ENCODE measurements around the gene SUGCT. TPM values are rescaled to one million over a fixed set of nuclear protein-coding genes. Genes with fewer than 3 reads are reported as not detected.

The SUGCT gene
- total RNA-seq, 1 donor from 2014 or later = 7.1 TPM

DNA sequence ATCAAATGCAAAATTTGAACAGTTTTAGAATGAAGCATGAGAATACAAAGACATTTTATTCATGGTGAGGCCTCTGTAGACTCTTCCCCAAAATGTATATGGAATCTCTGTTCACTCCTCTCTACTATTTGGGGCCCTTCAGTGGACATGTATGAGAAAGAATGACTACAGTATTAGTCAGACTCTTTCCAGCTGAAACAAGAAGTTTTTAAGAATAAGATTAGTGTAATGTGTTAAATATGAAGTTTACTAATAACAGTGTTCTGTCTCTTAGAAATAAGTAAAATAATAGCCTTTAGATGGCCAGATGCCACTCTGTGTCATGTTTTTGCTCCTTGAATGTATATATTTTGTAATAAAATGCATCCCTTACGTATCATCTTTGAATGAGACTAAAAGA, 585.6 kb downstream of the SUGCT start:
- DNase-seq (ENCODE audit: extremely low spot score, unreplicated experiment) = no peak
- Mint-ChIP-seq H3K4me3 (no peak overlapping the region), H3K9me3 (peaks cover 3% of the 10 kb centered on the region), H3K36me3 (no peaks in the 10 kb centered on the region), H3K4me1 (ENCODE audit: unreplicated experiment) (peaks cover 45% of the 10 kb centered on the region), H3K27me3 (no peaks in the 10 kb centered on the region), H3K27ac (no peak overlapping the region)
- TF ChIP-seq, protein P1, sequence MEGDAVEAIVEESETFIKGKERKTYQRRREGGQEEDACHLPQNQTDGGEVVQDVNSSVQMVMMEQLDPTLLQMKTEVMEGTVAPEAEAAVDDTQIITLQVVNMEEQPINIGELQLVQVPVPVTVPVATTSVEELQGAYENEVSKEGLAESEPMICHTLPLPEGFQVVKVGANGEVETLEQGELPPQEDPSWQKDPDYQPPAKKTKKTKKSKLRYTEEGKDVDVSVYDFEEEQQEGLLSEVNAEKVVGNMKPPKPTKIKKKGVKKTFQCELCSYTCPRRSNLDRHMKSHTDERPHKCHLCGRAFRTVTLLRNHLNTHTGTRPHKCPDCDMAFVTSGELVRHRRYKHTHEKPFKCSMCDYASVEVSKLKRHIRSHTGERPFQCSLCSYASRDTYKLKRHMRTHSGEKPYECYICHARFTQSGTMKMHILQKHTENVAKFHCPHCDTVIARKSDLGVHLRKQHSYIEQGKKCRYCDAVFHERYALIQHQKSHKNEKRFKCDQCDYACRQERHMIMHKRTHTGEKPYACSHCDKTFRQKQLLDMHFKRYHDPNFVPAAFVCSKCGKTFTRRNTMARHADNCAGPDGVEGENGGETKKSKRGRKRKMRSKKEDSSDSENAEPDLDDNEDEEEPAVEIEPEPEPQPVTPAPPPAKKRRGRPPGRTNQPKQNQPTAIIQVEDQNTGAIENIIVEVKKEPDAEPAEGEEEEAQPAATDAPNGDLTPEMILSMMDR (conservative IDR thresholded peaks at IDR 0.05) = no peak

DNA sequence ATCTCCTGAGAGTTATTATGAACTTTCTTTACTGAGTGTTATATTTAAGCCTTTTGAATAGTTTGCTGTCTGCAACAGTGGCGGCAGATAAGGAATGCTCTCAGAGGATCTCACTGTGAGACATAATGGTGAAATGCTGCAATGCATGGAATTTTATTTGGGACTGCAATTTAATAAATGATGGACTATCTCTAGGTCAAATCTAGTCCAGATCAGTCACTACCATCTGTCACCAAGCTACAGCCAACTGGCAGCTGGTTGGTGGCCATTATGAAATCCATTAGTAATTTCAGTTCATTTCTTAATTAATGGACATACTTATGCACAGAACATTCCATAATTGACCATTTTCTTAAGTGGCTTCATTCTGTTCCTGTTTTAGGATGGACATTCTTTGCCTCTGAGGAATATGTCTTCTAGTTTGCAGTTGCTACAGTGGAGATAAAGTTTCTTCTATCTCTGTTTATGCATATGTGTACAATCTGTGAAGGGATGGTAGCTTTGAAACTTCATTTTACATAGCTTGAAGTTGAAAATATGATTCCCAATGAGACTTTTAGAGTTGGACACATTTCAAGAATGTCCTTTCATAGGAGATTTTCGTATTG, 586.6 kb downstream of the SUGCT start:
- TF ChIP-seq, protein P1 (conservative IDR thresholded peaks at IDR 0.05) = no peak

DNA sequence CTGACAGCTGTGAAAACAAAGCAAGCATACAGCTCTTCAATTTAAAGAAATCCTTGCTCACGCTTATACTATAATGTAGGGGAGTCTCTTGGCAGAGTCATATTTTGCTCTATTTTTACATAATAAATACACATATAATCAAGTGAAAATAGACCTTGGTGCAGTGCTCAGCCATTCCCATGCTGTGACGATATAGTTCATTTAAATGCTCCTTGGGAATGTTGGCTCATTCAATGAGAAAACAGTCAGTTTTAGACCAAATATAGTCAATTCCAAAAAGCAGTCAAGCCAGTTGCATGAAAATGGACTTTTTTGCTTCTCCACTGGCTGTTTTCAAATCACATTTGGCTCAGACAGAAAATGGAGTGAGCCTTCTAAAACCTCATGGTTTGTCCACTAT, 587.4 kb downstream of the SUGCT start:
- Mint-ChIP-seq H3K4me1 (ENCODE audit: unreplicated experiment) (peaks cover 32% of the 10 kb centered on the region), H3K9me3 (peaks cover 3% of the 10 kb centered on the region), H3K27ac (no peak overlapping the region), H3K36me3 (no peaks in the 10 kb centered on the region), H3K27me3 (no peaks in the 10 kb centered on the region), H3K4me3 (no peak overlapping the region)
- TF ChIP-seq, protein P1 (conservative IDR thresholded peaks at IDR 0.05) = no peak
- DNase-seq (ENCODE audit: extremely low spot score, unreplicated experiment) = no peak

More for the DNA sequence above, 586.6 kb downstream of the SUGCT start:
- H3K4me1 Mint-ChIP-seq (ENCODE audit: unreplicated experiment) = peaks cover 38% of the 10 kb centered on the region
- peaks cover 3% of the 10 kb centered on the region for H3K9me3 Mint-ChIP-seq
- H3K36me3 Mint-ChIP-seq = no peaks in the 10 kb centered on the region
- no peak overlapping the region for H3K27ac Mint-ChIP-seq
- DNase-seq (ENCODE audit: extremely low spot score, unreplicated experiment) = no peak
- no peak overlapping the region for H3K4me3 Mint-ChIP-seq
- H3K27me3 Mint-ChIP-seq = no peaks in the 10 kb centered on the region

DNA sequence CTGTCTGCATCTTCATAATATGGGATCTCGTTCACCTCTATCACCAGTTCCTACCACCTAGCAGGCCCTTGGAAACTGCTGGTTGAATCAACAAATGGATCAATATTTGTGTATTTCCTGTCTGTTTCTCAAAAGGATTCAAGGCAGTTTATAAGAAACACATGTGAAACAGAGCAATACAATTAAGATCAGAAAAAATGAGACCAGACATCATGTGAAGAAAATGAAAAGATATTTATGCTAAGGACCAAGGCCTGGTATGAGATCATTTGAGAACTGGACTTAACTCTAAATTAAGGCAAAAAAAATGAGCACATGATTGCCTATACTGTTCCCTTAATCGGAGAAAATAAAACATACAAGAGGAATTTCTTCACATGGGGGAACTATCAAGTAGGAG, 589.0 kb downstream of the SUGCT start:
- DNase-seq (ENCODE audit: extremely low spot score, unreplicated experiment) = no peak
- Mint-ChIP-seq H3K9me3 (no peaks in the 10 kb centered on the region), H3K4me3 (no peak overlapping the region), H3K27me3 (no peaks in the 10 kb centered on the region), H3K36me3 (no peaks in the 10 kb centered on the region), H3K27ac (no peak overlapping the region), H3K4me1 (ENCODE audit: unreplicated experiment) (peaks cover 24% of the 10 kb centered on the region)
- TF ChIP-seq, protein P1 (conservative IDR thresholded peaks at IDR 0.05) = no peak

DNA sequence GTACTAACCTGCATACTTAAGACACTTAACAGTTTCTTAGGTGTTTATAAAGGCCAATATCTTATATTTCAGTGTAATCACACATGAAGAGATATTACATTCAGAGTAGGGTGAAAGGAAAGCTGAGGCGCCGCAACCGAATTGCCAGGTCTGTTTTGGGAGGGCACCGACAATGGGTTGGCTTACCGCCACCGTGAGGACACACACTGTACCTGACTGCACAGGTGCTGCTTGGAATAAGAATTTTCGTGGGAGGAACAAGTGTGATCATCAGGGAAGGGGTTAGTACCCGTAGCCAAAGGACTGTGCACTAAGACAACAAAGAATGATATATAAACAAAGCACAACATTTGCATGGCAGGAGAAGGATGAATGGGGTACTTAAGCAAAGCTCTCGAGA, 591.8 kb downstream of the SUGCT start:
- no peak overlapping the region for H3K27ac Mint-ChIP-seq
- no peaks in the 10 kb centered on the region for H3K27me3 Mint-ChIP-seq
- H3K4me3 Mint-ChIP-seq = no peak overlapping the region
- H3K36me3 Mint-ChIP-seq = peaks cover 4% of the 10 kb centered on the region
- peaks cover 9% of the 10 kb centered on the region for H3K9me3 Mint-ChIP-seq
- peaks cover 16% of the 10 kb centered on the region for H3K4me1 Mint-ChIP-seq (ENCODE audit: unreplicated experiment)
- TF ChIP-seq, protein P1 (conservative IDR thresholded peaks at IDR 0.05) = no peak
- DNase-seq (ENCODE audit: extremely low spot score, unreplicated experiment) = no peak

Data from type B pancreatic cell (in vitro differentiated cells).